ENCODE data around the gene AK5.

The AK5 gene

GRCh38 chr1:77594366-77595112 is 312.7 kb downstream of the AK5 start:
- H3K9me3 ChIP-seq (ENCODE audit: insufficient read depth, low read depth, low read length): no peaks in the 10 kb centered on the region
- H3K4me3 ChIP-seq (ENCODE audit: low read length): no peak overlapping the region
- peaks cover 8% of the 10 kb centered on the region; the same call in 1 of the 2 replicates for H3K36me3 ChIP-seq (ENCODE audit: insufficient read depth, low read length)
- H3K4me1 ChIP-seq (ENCODE audit: insufficient read depth, low read length): no peaks in the 10 kb centered on the region
- WGBS: no CpG with 5 or more reads among the region's 1 CpG
- H3K9ac ChIP-seq (ENCODE audit: low read depth, low read length): no peak overlapping the region
- H3K27me3 ChIP-seq (ENCODE audit: insufficient read depth, low read length): no peaks in the 10 kb centered on the region
- no peak overlapping the region for H3K27ac ChIP-seq (ENCODE audit: low read depth, low read length)

GRCh38 chr1:77597310-77597709 is 315.5 kb downstream of the AK5 start:
- Histone ChIP-seq H3K27ac (ENCODE audit: low read depth, low read length) (no peak overlapping the region), H3K36me3 (ENCODE audit: insufficient read depth, low read length) (peaks cover 8% of the 10 kb centered on the region; the same call in 1 of the 2 replicates), H3K9me3 (ENCODE audit: insufficient read depth, low read depth, low read length) (no peaks in the 10 kb centered on the region), H3K9ac (ENCODE audit: low read depth, low read length) (no peak overlapping the region), H3K27me3 (ENCODE audit: insufficient read depth, low read length) (no peaks in the 10 kb centered on the region), H3K4me1 (ENCODE audit: insufficient read depth, low read length) (no peaks in the 10 kb centered on the region), H3K4me3 (ENCODE audit: low read length) (no peak overlapping the region)
- WGBS: no CpG with 5 or more reads among the region's 1 CpG

GRCh38 chr1:77605246-77606026 is 323.6 kb downstream of the AK5 start:
- peaks cover 18% of the 10 kb centered on the region for H3K9me3 ChIP-seq (ENCODE audit: insufficient read depth, low read depth, low read length)
- no peaks in the 10 kb centered on the region for H3K27me3 ChIP-seq (ENCODE audit: insufficient read depth, low read length)
- H3K9ac ChIP-seq (ENCODE audit: low read depth, low read length): no peak overlapping the region
- no peak overlapping the region for H3K27ac ChIP-seq (ENCODE audit: low read depth, low read length)
- peaks cover 15% of the 10 kb centered on the region for H3K36me3 ChIP-seq (ENCODE audit: insufficient read depth, low read length)
- H3K4me1 ChIP-seq (ENCODE audit: insufficient read depth, low read length): no peaks in the 10 kb centered on the region
- WGBS: 91% methylated on average over 4 of the region's 5 CpGs
- H3K4me3 ChIP-seq (ENCODE audit: low read length): no peak overlapping the region

DNA sequence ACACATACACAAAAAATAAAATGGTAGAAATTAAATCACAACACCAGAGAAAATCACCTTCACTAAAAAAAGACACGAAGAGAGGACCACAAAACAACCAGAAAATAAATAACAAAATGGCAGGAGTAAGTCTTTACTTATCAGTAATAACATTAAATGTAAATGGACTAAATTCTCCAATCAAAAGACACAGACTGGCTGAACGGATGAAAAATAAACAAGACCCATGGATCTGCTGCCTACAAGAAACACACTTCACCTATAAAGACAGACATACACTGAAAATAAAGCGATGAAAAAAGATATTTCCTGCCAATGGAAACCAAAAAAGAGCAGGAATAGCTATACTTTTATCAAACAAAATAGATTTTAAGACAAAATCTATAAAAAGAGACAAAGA is 327.1 kb downstream of the AK5 start:
- WGBS: 90% methylated on average over 2 of the region's 3 CpGs
- Histone ChIP-seq H3K27me3 (ENCODE audit: insufficient read depth, low read length) (no peaks in the 10 kb centered on the region), H3K9ac (ENCODE audit: low read depth, low read length) (no peak overlapping the region), H3K36me3 (ENCODE audit: insufficient read depth, low read length) (peaks cover 17% of the 10 kb centered on the region), H3K27ac (ENCODE audit: low read depth, low read length) (no peak overlapping the region), H3K4me3 (ENCODE audit: low read length) (no peak overlapping the region), H3K4me1 (ENCODE audit: insufficient read depth, low read length) (no peaks in the 10 kb centered on the region), H3K9me3 (ENCODE audit: insufficient read depth, low read depth, low read length) (peaks cover 22% of the 10 kb centered on the region)

Data from HUES64 (cell line).